K562 (cell line): ENCODE data around the gene ZNF790. TPM values are rescaled to one million over a fixed set of nuclear protein-coding genes. Genes with fewer than 3 reads are reported as not detected.

ENCODE experiments used
- ATAC-seq: fragments of 200-7000 bp; cut with Tn5 transposase; 3 replicates; pipeline ENCODE4 v1.9.1; 2020; ENCODE audit warnings: moderate library complexity
- BruUV-seq: library from RNA; stranded (reverse); fragments of 400-500 nt; replicated peaks from 2 replicates; lab custom pipeline; 2021; lab: Mats Ljungman, UMichigan
- CTCF ChIA-PET: fragments of 300-600 bp; formaldehyde crosslinking; extraction: SDS; loops from one replicate; lab custom pipeline; 2021; ENCODE audit warnings: low intra/inter-chr PET ratio; lab: Yijun Ruan, JAX
- POLR2A ChIA-PET: fragments of 300-600, 350-650 bp; sonication (Branson Sonifier 250); formaldehyde crosslinking; extraction: SDS; loops from one replicate; lab custom pipeline; 2021; ENCODE audit warnings: antibody characterized with exemption, inconsistent platforms; lab: Yijun Ruan, JAX
- DNase-seq, 4 experiments: peaks; one replicate each; pipeline versions ENCODE4 v3.0.0 to v3.0.0-alpha.2; 2011 to 2018; ENCODE audit warnings: low spot score in 3 of 4, mixed read lengths in 3 of 4; ENCODE audit errors: extremely low read depth in 1 of 4
- FAIRE-seq: peaks from 2 replicates; lab custom pipeline; 2011; peaks lifted over from hg19 to GRCh38; lab: Jason Lieb, UNC
- H2AFZ ChIP-seq: 2 replicates; pipeline ENCODE4 v1.6.0; 2011; ENCODE audit warnings: low read depth, low read length, control low read depth, inconsistent platforms
- H3K27ac ChIP-seq: fragments of 200-600 bp; 3 replicates; pipeline ENCODE4 v1.8.0; 2011; ENCODE audit warnings: low read depth, mild to moderate bottlenecking, control low read depth, inconsistent platforms, low read length, moderate library complexity, mixed read lengths; ENCODE audit errors: extremely low read depth
- H3K27me3 ChIP-seq, 2 experiments: fragments of 300-600 bp in 1 of 2; 2 replicates in 1 of 2; 3 replicates in 1 of 2; pipeline versions ENCODE4 v1.6.0 to v1.8.0; 2011; ENCODE audit warnings: inconsistent platforms in 2 of 2, low read length in 2 of 2, mild to moderate bottlenecking in 1 of 2, mixed read lengths in 1 of 2, moderate library complexity in 1 of 2; ENCODE audit not compliant: control insufficient read depth in 2 of 2, insufficient read depth in 2 of 2
- H3K36me3 ChIP-seq: fragments of 300-600 bp; 3 replicates; pipeline ENCODE4 v1.8.0; 2011; ENCODE audit warnings: mild to moderate bottlenecking, low read length, inconsistent platforms; ENCODE audit not compliant: control insufficient read depth, insufficient read depth
- H3K4me1 ChIP-seq, 2 experiments: fragments of 200-600 bp in 1 of 2; replicated peaks in 1 of 2; 2 replicates in 1 of 2; 3 replicates in 1 of 2; pipeline versions ENCODE4 v1.5.1 to v1.8.0; 2011; ENCODE audit warnings: inconsistent platforms in 2 of 2, low read length in 2 of 2, mild to moderate bottlenecking in 1 of 2, mixed read lengths in 1 of 2, moderate library complexity in 1 of 2; ENCODE audit not compliant: control insufficient read depth in 2 of 2, insufficient read depth in 2 of 2
- H3K4me2 ChIP-seq: 2 replicates; pipeline ENCODE4 v1.6.1; 2011; ENCODE audit warnings: low read length, control low read depth, inconsistent platforms, mixed read lengths; ENCODE audit not compliant: insufficient read depth
- H3K4me3 ChIP-seq: fragments of 200-600 bp; sonication (generic), shearing (Covaris generic); 2 replicates; pipeline ENCODE4 v1.5.1; 2016; ENCODE audit warnings: control low read depth, inconsistent platforms
- H3K79me2 ChIP-seq: fragments of 200-600 bp; 3 replicates; pipeline ENCODE4 v1.8.0; 2011; ENCODE audit warnings: low read length, inconsistent platforms; ENCODE audit not compliant: control insufficient read depth, insufficient read depth
- H3K9ac ChIP-seq, 2 experiments: 2 replicates each; pipeline versions ENCODE4 v1.6.0 to v1.6.1; 2011; ENCODE audit warnings: low read depth in 2 of 2, low read length in 2 of 2, control low read depth in 1 of 2, inconsistent platforms in 1 of 2, mild to moderate bottlenecking in 1 of 2, mixed read lengths in 1 of 2; ENCODE audit not compliant: insufficient read depth in 1 of 2
- H3K9me1 ChIP-seq: one replicate; pipeline ENCODE4 v1.6.0; 2011; ENCODE audit warnings: inconsistent platforms, mild to moderate bottlenecking, low read length, moderate library complexity; ENCODE audit not compliant: control insufficient read depth, insufficient read depth
- H3K9me3 ChIP-seq: replicated peaks from 2 replicates; pipeline ENCODE4 v1.5.1; 2011; ENCODE audit warnings: low read depth, low read length, inconsistent platforms; ENCODE audit not compliant: control insufficient read depth, insufficient read depth
- H4K20me1 ChIP-seq: replicated peaks from 2 replicates; pipeline ENCODE4 v1.6.1; 2011; ENCODE audit warnings: low read length, inconsistent platforms, mixed read lengths; ENCODE audit not compliant: control insufficient read depth, insufficient read depth
- ELF1 ChIP-seq: fragments of 200-800 bp; sonication (Bioruptor generic); IDR thresholded peaks from 2 replicates; pipeline ENCODE4 v1.6.1; 2016; ENCODE audit warnings: missing genetic modification characterization, missing compliant biosample characterization
- MED1 ChIP-seq: sonication (generic); formaldehyde crosslinking; IDR thresholded peaks from 2 replicates; pipeline ENCODE4 v1.8.1; 2023; ENCODE audit warnings: missing genetic modification reagents, borderline replicate concordance
- MYNN ChIP-seq, 2 experiments: sonication (generic); formaldehyde crosslinking in 1 of 2; IDR thresholded peaks; 2 replicates each; pipeline versions ENCODE4 v1.5.0 to v1.6.1; 2016 to 2020; ENCODE audit warnings: antibody characterized with exemption in 1 of 2, missing genetic modification reagents in 1 of 2
- PHF8 ChIP-seq: fragments of 200-600 bp; sonication (generic); IDR thresholded peaks from 2 replicates; pipeline ENCODE4 v1.6.1; 2012; ENCODE audit warnings: mixed run types, mild to moderate bottlenecking, inconsistent platforms, low read length, moderate library complexity, borderline replicate concordance
- POLR2G ChIP-seq: fragments of 200-400 bp; formaldehyde crosslinking; IDR thresholded peaks from 2 replicates; pipeline ENCODE4 v1.6.1; 2017; ENCODE audit warnings: low read depth, mild to moderate bottlenecking, antibody characterized with exemption, low read length, moderate library complexity
- RFX1 ChIP-seq: fragments of 450-650 bp; IDR thresholded peaks from 2 replicates; pipeline ENCODE4 v1.6.1; 2016; ENCODE audit warnings: mild to moderate bottlenecking, moderate library complexity
- SIX5 ChIP-seq, 2 experiments: IDR thresholded peaks; 2 replicates each; pipeline ENCODE4 v1.6.1; 2011; ENCODE audit warnings: low read length in 2 of 2, borderline replicate concordance in 1 of 2, low read depth in 1 of 2, mild to moderate bottlenecking in 1 of 2, moderate library complexity in 1 of 2; ENCODE audit not compliant: insufficient read depth in 1 of 2
- YY1 ChIP-seq, 3 experiments: IDR thresholded peaks; 2 replicates each; pipeline ENCODE4 v1.6.1; 2011; ENCODE audit warnings: low read length in 2 of 3, mild to moderate bottlenecking in 2 of 3, moderate library complexity in 2 of 3, borderline replicate concordance in 1 of 3, control low read depth in 1 of 3, low read depth in 1 of 3; ENCODE audit not compliant: insufficient read depth in 3 of 3, insufficient replicate concordance in 2 of 3, control insufficient read depth in 1 of 3, insufficient read length in 1 of 3; ENCODE audit errors: extremely low read depth in 1 of 3
- WGBS: fragments of 100-300 bp; shearing (Covaris generic); methylation state at CpG from one replicate; pipeline ENCODE4 v1.1.6; 2016; ENCODE audit warnings: low coverage, mixed read lengths; ENCODE audit not compliant: insufficient coverage; ENCODE audit errors: missing lambda C conversion rate; 5-methylcytosine and 5-hydroxymethylcytosine counted together
- in situ Hi-C: fragments of 300-500 bp; cut with MboI; formaldehyde crosslinking; loops from 4 replicates; pipeline ENCODE4 v1.15.0; 2018; ENCODE audit warnings: inconsistent platforms, mixed read lengths
- intact Hi-C: fragments of 100-400 bp; cut with micrococcal nuclease; formaldehyde crosslinking; loops from 2 replicates; pipeline ENCODE4 v1.14.2; 2022
- polyA plus RNA-seq, 8 experiments: library from polyadenylated mRNA; depleted of rRNA in 4 of 8; stranded (reverse) in 5 of 8; unstranded in 3 of 8; fragments of >200 nt; fragmentation: Nextera tagmentation in 2 of 8; fragmentation: Illumina TruSeq in 1 of 8; extraction: Ambion mirVana in 2 of 8; extraction: Trizol in 1 of 8; gene quantifications; 2 replicates each; pipeline versions ENCODE4 v1.2.1 to v1.2.3, GENCODE V29; 2011 to 2014; ENCODE audit warnings: inconsistent platforms in 1 of 8, missing spikeins in 1 of 8
- total RNA-seq, 7 experiments: library from RNA; depleted of rRNA in 6 of 7; stranded (reverse); fragments of >200 nt in 6 of 7; fragmentation: Illumina TruSeq in 2 of 7; extraction: Trizol in 2 of 7; gene quantifications; 2 replicates each; pipeline versions ENCODE4 v1.2.1 to v1.2.3, GENCODE V29; 2011 to 2021; ENCODE audit warnings: low replicate concordance in 1 of 7
- TF ChIP-seq, protein P1 (sequence below): fragments of 450-650 bp; IDR thresholded peaks from 2 replicates; pipeline ENCODE4 v1.6.1; 2018; ENCODE audit not compliant: partially characterized antibody
- TF ChIP-seq, protein P2 (sequence below), 3 experiments: fragments of 200-800 bp in 1 of 3; fragments of 250-450 bp in 1 of 3; fragments of 450-650 bp in 1 of 3; sonication (Bioruptor Pico) in 1 of 3; sonication (Bioruptor generic) in 1 of 3; formaldehyde crosslinking in 1 of 3; IDR thresholded peaks; 2 replicates each; pipeline versions ENCODE4 v1.6.1 to v1.8.0; 2016 to 2022; ENCODE audit warnings: mild to moderate bottlenecking in 2 of 3, missing genetic modification characterization in 2 of 3, missing compliant biosample characterization in 1 of 3, moderate library complexity in 1 of 3

The ZNF790 gene
- total and polyA plus RNA-seq, 9 of the 15 experiments (the other 6 are each of a cell fraction or from before 2014, with no cell fraction given): 0.33 to 1.7 (median 0.53) TPM

DNA sequence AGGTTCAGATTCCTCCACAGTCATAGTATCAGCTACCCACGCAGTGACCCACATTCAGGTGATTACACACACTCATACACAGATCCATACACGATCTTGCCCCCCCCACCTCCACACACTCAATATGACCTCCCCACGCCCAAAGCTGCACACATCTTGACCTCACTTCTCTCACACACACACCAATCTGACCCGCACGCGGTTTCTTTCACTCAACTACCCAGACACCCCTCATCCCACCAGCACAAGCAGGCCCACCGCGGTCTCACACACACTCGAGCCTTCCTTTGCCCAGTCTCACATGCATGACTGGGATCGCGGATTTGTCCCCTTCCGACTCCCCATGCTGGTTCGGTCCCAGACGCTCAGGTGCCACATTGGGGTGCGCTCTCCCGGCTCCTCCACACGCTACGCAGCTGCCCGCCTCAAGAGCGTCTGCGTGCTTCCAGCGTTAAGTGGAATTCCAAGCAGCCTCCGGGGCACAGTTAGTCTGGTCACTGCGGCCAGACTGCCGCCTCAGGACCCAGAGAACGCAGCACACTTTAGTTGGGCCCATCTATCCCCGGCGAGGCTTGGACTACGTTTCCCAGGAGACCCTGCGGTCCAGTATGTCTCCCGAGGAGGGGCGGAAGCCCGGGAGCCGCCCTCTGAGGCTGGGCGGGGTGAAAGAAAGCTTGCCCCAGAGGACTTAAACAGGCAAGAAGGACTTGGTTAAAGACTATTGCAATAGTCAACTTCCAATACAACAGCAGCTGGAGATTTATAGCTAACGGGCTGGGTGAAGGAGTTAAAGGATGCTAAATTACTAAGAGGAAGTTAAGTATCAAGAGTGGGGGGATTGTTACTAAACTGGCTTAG, 11.7 kb upstream of the ZNF790 start:
- Histone ChIP-seq H4K20me1 (no peaks in the 10 kb centered on the region), H3K9me1 (no peaks in the 10 kb centered on the region), H3K4me1 (peaks cover 0 to 3% of the 10 kb centered on the region in 2 experiments; a peak in 1 of 5 replicates), H2AFZ (peak overlapping the region; percentile 81), H3K9me3 (no peaks in the 10 kb centered on the region), H3K4me3 (peak overlapping the region; percentile 48), H3K9ac (peak overlapping the region; percentile 67 to 82), H3K4me2 (peak overlapping the region; percentile 71), H3K27ac (peak overlapping the region; percentile 41; the same call in 1 of the 3 replicates), H3K27me3 (no peaks in the 10 kb centered on the region), H3K36me3 (no peaks in the 10 kb centered on the region), H3K79me2 (no peaks in the 10 kb centered on the region)
- in situ Hi-C loops: no loop called here
- intact Hi-C loops: no loop called here
- 2% methylated on average over 30 of the region's 36 CpGs for WGBS
- ChIA-PET CTCF (no interaction called here), POLR2A (no interaction called here)
- peak; percentile 39 to 73 (median 48) for DNase-seq
- peak; percentile 97 for ATAC-seq
- BruUV-seq: no TSS peak
- FAIRE-seq: no peak
- TF ChIP-seq, protein P1, sequence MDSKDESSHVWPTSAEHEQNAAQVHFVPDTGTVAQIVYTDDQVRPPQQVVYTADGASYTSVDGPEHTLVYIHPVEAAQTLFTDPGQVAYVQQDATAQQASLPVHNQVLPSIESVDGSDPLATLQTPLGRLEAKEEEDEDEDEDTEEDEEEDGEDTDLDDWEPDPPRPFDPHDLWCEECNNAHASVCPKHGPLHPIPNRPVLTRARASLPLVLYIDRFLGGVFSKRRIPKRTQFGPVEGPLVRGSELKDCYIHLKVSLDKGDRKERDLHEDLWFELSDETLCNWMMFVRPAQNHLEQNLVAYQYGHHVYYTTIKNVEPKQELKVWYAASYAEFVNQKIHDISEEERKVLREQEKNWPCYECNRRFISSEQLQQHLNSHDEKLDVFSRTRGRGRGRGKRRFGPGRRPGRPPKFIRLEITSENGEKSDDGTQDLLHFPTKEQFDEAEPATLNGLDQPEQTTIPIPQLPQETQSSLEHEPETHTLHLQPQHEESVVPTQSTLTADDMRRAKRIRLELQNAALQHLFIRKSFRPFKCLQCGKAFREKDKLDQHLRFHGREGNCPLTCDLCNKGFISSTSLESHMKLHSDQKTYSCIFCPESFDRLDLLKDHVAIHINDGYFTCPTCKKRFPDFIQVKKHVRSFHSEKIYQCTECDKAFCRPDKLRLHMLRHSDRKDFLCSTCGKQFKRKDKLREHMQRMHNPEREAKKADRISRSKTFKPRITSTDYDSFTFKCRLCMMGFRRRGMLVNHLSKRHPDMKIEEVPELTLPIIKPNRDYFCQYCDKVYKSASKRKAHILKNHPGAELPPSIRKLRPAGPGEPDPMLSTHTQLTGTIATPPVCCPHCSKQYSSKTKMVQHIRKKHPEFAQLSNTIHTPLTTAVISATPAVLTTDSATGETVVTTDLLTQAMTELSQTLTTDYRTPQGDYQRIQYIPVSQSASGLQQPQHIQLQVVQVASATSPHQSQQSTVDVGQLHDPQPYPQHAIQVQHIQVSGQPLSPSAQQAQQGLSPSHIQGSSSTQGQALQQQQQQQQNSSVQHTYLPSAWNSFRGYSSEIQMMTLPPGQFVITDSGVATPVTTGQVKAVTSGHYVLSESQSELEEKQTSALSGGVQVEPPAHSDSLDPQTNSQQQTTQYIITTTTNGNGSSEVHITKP: peak; percentile 19
- TF ChIP-seq, protein P2, sequence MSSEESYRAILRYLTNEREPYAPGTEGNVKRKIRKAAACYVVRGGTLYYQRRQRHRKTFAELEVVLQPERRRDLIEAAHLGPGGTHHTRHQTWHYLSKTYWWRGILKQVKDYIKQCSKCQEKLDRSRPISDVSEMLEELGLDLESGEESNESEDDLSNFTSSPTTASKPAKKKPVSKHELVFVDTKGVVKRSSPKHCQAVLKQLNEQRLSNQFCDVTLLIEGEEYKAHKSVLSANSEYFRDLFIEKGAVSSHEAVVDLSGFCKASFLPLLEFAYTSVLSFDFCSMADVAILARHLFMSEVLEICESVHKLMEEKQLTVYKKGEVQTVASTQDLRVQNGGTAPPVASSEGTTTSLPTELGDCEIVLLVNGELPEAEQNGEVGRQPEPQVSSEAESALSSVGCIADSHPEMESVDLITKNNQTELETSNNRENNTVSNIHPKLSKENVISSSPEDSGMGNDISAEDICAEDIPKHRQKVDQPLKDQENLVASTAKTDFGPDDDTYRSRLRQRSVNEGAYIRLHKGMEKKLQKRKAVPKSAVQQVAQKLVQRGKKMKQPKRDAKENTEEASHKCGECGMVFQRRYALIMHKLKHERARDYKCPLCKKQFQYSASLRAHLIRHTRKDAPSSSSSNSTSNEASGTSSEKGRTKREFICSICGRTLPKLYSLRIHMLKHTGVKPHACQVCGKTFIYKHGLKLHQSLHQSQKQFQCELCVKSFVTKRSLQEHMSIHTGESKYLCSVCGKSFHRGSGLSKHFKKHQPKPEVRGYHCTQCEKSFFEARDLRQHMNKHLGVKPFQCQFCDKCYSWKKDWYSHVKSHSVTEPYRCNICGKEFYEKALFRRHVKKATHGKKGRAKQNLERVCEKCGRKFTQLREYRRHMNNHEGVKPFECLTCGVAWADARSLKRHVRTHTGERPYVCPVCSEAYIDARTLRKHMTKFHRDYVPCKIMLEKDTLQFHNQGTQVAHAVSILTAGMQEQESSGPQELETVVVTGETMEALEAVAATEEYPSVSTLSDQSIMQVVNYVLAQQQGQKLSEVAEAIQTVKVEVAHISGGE (CRISPR knock-in tag; IDR thresholded peaks at IDR 0.05): peak in 1 of 3 experiments; percentile 2; a peak in 1 of 6 replicates
- TF ChIP-seq MYNN (IDR thresholded peaks at IDR 0.05): no peak
- no peak for TF ChIP-seq MYNN (CRISPR knock-in tag; IDR thresholded peaks at IDR 0.05)
- peak; percentile 29 to 30; a peak in 2 of 4 replicates for TF ChIP-seq SIX5 (IDR thresholded peaks at IDR 0.05; ENCODE audit: borderline replicate concordance in 1 of 2, insufficient read depth in 1 of 2, low read depth in 1 of 2, low read length in 2 of 2)
- no peak for TF ChIP-seq MED1 (CRISPR knock-in tag)
- TF ChIP-seq RFX1: peak; percentile 11; the same call in 1 of the 2 replicates
- TF ChIP-seq YY1 (IDR thresholded peaks at IDR 0.05; ENCODE audit: borderline replicate concordance in 1 of 3, control insufficient read depth in 1 of 3, extremely low read depth in 1 of 3, insufficient read depth in 3 of 3, insufficient read length in 1 of 3, insufficient replicate concordance in 2 of 3, low read depth in 1 of 3, low read length in 2 of 3): peak in 1 of 3 experiments; percentile 13
- TF ChIP-seq ELF1 (tag): 0 out of 2 replicates have a peak, but pooled peaks have one; percentile 20
- peak; percentile 68 for TF ChIP-seq POLR2G
- peak; percentile 40; the same call in 1 of the 2 replicates for TF ChIP-seq PHF8
